22Rv1 (cell line): ENCODE data around the gene DISP2.

Source experiments
- H3K27ac ChIP-seq: fragments of 450-650 bp; 2 replicates; pipeline ENCODE4 v1.5.1; 2017
- CTCF ChIP-seq: fragments of 450-650 bp; IDR thresholded peaks from 2 replicates; pipeline ENCODE4 v1.5.1; 2017; ENCODE audit warnings: mild to moderate bottlenecking
- ZFX ChIP-seq: fragments of 450-650 bp; IDR thresholded peaks from 2 replicates; pipeline ENCODE4 v1.6.1; 2017; ENCODE audit warnings: antibody characterized with exemption, borderline replicate concordance

The DISP2 gene

DNA sequence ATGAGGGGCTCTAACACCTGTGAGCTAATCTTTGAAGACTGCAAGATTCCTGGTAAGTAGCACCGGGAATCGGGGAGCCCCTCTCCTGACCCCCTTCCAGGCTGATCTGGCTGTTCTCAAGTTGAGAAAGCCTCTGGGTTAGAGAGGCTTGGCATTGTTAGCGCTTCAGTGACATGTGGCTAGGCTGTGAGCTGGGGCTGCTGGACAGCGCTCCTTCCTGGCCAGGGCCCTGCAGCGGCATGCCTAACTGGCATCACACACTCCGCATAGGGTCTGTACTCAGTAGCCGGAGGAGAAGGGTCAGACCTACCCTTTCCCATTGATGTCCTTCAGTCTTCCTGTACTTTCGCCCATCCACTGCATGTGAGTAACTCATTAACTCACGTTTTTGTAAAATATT is 55.0 kb downstream of the DISP2 start:
- no peak overlapping the region for H3K27ac ChIP-seq
- TF ChIP-seq CTCF = no peak
- no peak for TF ChIP-seq ZFX

GRCh38 chr15:40414816-40415215 is 56.8 kb downstream of the DISP2 start:
- TF ChIP-seq CTCF (no peak), ZFX (no peak)
- no peak overlapping the region for H3K27ac ChIP-seq

GRCh38 chr15:40415226-40415625 is 57.2 kb downstream of the DISP2 start:
- no peak for TF ChIP-seq ZFX
- TF ChIP-seq CTCF = no peak
- no peak overlapping the region for H3K27ac ChIP-seq

- TF ChIP-seq CTCF (no peak), ZFX (no peak)
- no peak overlapping the region for H3K27ac ChIP-seq
Measured at GRCh38 chr15:40416056-40416455, 58.0 kb downstream of the DISP2 start.

GRCh38 chr15:40418126-40418525 is 60.1 kb downstream of the DISP2 start:
- no peak overlapping the region for H3K27ac ChIP-seq
- TF ChIP-seq CTCF (no peak), ZFX (no peak)

DNA sequence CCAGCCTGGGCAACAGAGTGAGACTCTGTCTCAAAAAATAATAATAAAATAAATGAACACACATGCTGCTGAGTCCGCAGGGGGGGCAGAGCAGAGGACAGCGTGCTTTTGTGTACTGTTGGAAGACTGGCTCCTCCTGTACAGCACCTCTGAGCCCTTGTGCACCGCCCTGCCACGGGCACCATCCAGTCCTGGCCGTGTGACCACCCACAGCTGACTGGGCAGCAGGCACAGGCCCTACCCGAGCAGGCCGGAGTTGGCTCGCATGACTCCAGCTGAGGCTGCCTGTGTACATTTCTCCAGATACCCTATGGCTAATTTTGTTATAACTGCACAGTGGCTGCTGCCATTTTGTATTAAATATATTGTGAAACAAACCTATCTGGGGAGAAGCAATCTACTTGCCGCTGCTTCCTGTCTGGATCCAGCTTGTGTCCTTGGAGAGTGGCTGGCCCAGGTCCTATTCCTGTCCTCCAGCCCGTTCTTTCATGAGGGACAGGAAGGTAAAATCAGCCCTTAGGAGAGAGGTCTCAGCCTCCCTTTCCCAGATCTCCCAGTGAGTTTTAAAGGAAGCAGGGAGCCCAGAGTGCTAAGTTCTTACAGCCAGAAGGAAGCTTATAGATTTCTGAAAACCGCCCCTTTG is 62.2 kb downstream of the DISP2 start:
- peak overlapping the region; percentile 94 for H3K27ac ChIP-seq
- TF ChIP-seq CTCF (no peak), ZFX (no peak)

DNA sequence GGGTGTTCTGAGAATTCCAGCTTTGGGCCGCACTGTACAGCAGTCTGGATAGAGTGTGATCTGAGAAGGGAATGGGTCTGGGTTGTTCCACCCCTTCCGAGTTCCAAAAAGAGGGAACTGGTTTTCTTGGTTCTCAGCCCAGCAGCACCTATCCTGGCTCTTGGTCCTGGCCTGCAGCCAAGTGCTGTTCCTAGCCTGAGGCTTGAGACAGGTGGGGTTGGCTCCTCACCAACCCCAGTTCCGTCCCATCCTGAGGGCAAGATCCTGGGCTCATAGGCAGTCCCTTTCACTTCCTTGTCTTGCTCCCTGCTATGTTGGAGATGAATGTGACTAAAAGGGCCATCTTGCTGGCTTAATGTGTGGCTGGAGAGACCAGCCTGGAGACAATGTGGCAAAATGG is 62.8 kb downstream of the DISP2 start:
- peak overlapping the region; percentile 94 for H3K27ac ChIP-seq
- TF ChIP-seq CTCF (no peak), ZFX (no peak)
